Neuronal stem cell (in vitro differentiated cells): Measurements from ENCODE around the gene JUND. TPM values are rescaled to one million over a fixed set of nuclear protein-coding genes. Genes with fewer than 3 reads are reported as not detected.
A peak's percentile ranks its signal among the peaks of the same experiment; 100 is the strongest.

Source experiments
- DNase-seq: peaks from one replicate; pipeline ENCODE4 v3.0.0-alpha.2; 2013; ENCODE audit warnings: low spot score
- H2AFZ ChIP-seq: one replicate; pipeline ENCODE4 v1.6.1; 2013; ENCODE audit warnings: mild to moderate bottlenecking, low read length, inconsistent platforms
- H2AK5ac ChIP-seq: 2 replicates; pipeline ENCODE4 v1.6.1; 2013; ENCODE audit warnings: low read depth, mild to moderate bottlenecking, inconsistent platforms, low read length, moderate library complexity, mixed read lengths
- H2BK120ac ChIP-seq: 2 replicates; pipeline ENCODE4 v1.6.1; 2013; ENCODE audit warnings: low read depth, mild to moderate bottlenecking, inconsistent platforms, low read length, moderate library complexity, mixed read lengths
- H2BK12ac ChIP-seq: one replicate; pipeline ENCODE4 v1.6.1; 2013; ENCODE audit warnings: low read length, inconsistent platforms
- H2BK15ac ChIP-seq: 2 replicates; pipeline ENCODE4 v1.6.1; 2013; ENCODE audit warnings: mild to moderate bottlenecking, low read length, inconsistent platforms, mixed read lengths
- H2BK5ac ChIP-seq: one replicate; pipeline ENCODE4 v1.6.1; 2013; ENCODE audit warnings: inconsistent platforms, mild to moderate bottlenecking, low read length, moderate library complexity
- H3K14ac ChIP-seq: one replicate; pipeline ENCODE4 v1.6.1; 2013; ENCODE audit warnings: low read length, inconsistent platforms
- H3K18ac ChIP-seq: 2 replicates; pipeline ENCODE4 v1.6.1; 2013; ENCODE audit warnings: low read length, inconsistent platforms
- H3K23ac ChIP-seq: 2 replicates; pipeline ENCODE4 v1.6.1; 2013; ENCODE audit warnings: low read depth, mild to moderate bottlenecking, mixed read lengths, low read length, inconsistent platforms; ENCODE audit not compliant: poor library complexity
- H3K27ac ChIP-seq: replicated peaks from 3 replicates; pipeline ENCODE4 v1.5.1; 2013; ENCODE audit warnings: low read length, inconsistent platforms
- H3K27me3 ChIP-seq, 3 experiments: 2 replicates each; pipeline ENCODE4 v1.6.1; 2013; ENCODE audit warnings: low read length in 3 of 3, mild to moderate bottlenecking in 2 of 3, inconsistent platforms in 1 of 3, low read depth in 1 of 3, mixed read lengths in 1 of 3, moderate library complexity in 1 of 3; ENCODE audit not compliant: control insufficient read depth in 3 of 3, insufficient read depth in 3 of 3
- H3K36me3 ChIP-seq, 2 donors: replicated peaks in 1 of 2; 2 replicates each; pipeline ENCODE4 v1.6.1; 2013; ENCODE audit warnings: low read length in 2 of 2; ENCODE audit not compliant: control insufficient read depth in 2 of 2, insufficient read depth in 2 of 2
- H3K4ac ChIP-seq: 2 replicates; pipeline ENCODE4 v1.6.1; 2013; ENCODE audit warnings: inconsistent platforms, mild to moderate bottlenecking, low read length, moderate library complexity
- H3K4me1 ChIP-seq, 2 donors: 1 replicate in 1 of 2; 2 replicates in 1 of 2; pipeline ENCODE4 v1.6.1; 2013; ENCODE audit warnings: low read length in 2 of 2, low read depth in 1 of 2; ENCODE audit not compliant: control insufficient read depth in 2 of 2, insufficient read depth in 1 of 2
- H3K4me2 ChIP-seq: one replicate; pipeline ENCODE4 v1.6.1; 2013; ENCODE audit warnings: mild to moderate bottlenecking, low read length, inconsistent platforms; ENCODE audit not compliant: insufficient read depth, poor library complexity, severe bottlenecking
- H3K4me3 ChIP-seq, 2 donors: 2 replicates each; pipeline ENCODE4 v1.5.1; 2013; ENCODE audit warnings: low read length in 2 of 2, mild to moderate bottlenecking in 2 of 2, inconsistent platforms in 1 of 2, moderate library complexity in 1 of 2
- H3K79me1 ChIP-seq: one replicate; pipeline ENCODE4 v1.6.1; 2013; ENCODE audit warnings: low read depth, mild to moderate bottlenecking, inconsistent platforms, low read length, moderate library complexity
- H3K9ac ChIP-seq: one replicate; pipeline ENCODE4 v1.6.1; 2013; ENCODE audit warnings: mild to moderate bottlenecking, low read depth, low read length, inconsistent platforms; ENCODE audit not compliant: poor library complexity
- H3K9me3 ChIP-seq, 2 donors: replicated peaks in 1 of 2; 2 replicates each; pipeline versions ENCODE3 to v1.6.1; 2013; ENCODE audit warnings: low read length in 2 of 2, mild to moderate bottlenecking in 2 of 2, inconsistent platforms in 1 of 2, low read depth in 1 of 2, mixed read lengths in 1 of 2, moderate library complexity in 1 of 2; ENCODE audit not compliant: control insufficient read depth in 2 of 2, insufficient read depth in 1 of 2
- H4K8ac ChIP-seq: one replicate; pipeline ENCODE4 v1.6.1; 2013; ENCODE audit warnings: low read depth, mild to moderate bottlenecking, inconsistent platforms, low read length, moderate library complexity
- H4K91ac ChIP-seq: one replicate; pipeline ENCODE4 v1.6.1; 2013; ENCODE audit warnings: low read length, low read depth, mild to moderate bottlenecking, inconsistent platforms; ENCODE audit not compliant: poor library complexity
- WGBS, 2 donors: extraction: QIAGEN DNeasy Blood & Tissue Kit; methylation state at CpG; one replicate each; pipeline ENCODE4 v1.1.7; 2013; ENCODE audit warnings: missing lambda C conversion rate in 2 of 2, mixed read lengths in 1 of 2; ENCODE audit not compliant: insufficient read length in 2 of 2, insufficient replicate concordance in 1 of 2; ENCODE audit errors: extremely low coverage in 2 of 2; 5-methylcytosine and 5-hydroxymethylcytosine counted together
- small RNA-seq: library from polyadenylated mRNA; stranded (forward); fragments of <200 nt; extraction: miRNeasy Mini kit (QIAGEN cat#:217004); gene quantifications from one replicate; pipeline ENCODE3, GENCODE V24; 2013; ENCODE audit not compliant: insufficient read depth

JUND gene

DNA sequence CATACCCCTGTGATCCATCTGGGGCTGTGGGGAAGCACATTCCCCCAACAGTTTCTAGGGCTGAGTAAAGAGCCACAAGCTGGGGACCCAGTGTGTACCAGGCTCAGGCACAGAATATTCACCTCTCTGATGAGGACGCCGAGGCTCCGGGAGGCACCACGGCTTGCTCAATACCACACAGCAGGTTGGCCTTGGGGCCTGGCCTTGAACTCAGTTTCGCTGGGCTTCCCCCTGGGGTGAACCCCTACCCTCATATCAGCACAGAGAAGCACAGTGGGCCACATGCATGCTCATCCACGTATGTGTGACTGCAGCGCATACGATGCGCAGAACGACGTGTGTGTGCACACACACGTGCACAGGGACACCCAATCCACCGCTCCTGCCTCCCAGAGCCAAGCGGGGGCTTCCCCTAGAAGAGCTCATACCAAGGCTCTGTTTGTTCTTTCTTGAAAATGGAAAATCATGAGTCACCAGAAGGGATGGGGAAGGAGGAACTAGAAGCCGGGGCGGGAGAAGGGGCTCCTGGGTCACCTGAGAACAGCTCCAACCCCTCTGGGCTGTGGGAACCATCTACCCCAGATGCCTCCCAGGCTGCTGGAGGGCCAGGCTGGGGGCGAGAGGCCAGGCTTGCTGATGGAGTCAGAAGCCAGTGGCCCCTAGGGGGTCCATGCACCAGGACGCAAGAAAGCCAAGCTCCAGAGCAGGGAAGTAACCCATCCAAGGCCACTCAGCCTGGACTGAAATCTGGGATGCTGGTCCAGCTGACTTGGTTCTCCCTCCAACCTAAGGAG lies 50.3 kb downstream of the JUND start:
- H3K79me1 ChIP-seq = peaks cover 3% of the 10 kb centered on the region
- no peak overlapping the region for H3K23ac ChIP-seq
- WGBS, 2 donors = no CpG with 5 or more reads among the region's 18 CpGs
- no peak overlapping the region for H2BK120ac ChIP-seq
- no peak overlapping the region for H4K8ac ChIP-seq
- H2BK12ac ChIP-seq = no peak overlapping the region
- no peak overlapping the region for H3K14ac ChIP-seq
- H3K27ac ChIP-seq = no peak overlapping the region
- H4K91ac ChIP-seq = no peak overlapping the region
- H3K4me3 ChIP-seq = no peak overlapping the region
- no peak overlapping the region for H2AK5ac ChIP-seq
- H3K4me1 ChIP-seq = peaks cover 4 to 6% of the 10 kb centered on the region in 2 donors
- H2BK15ac ChIP-seq = no peak overlapping the region
- no peak overlapping the region for H3K18ac ChIP-seq
- H3K9ac ChIP-seq = peak overlapping the region; percentile 14
- H3K36me3 ChIP-seq = no peaks in the 10 kb centered on the region
- no peak for DNase-seq
- peaks cover 0 to 4% of the 10 kb centered on the region in 2 donors for H3K9me3 ChIP-seq
- no peak overlapping the region for H2BK5ac ChIP-seq
- H2AFZ ChIP-seq = no peak overlapping the region
- peaks cover 0 to 26% (median 21%) of the 10 kb centered on the region in 3 experiments for H3K27me3 ChIP-seq
- no peak overlapping the region for H3K4ac ChIP-seq
- H3K4me2 ChIP-seq = no peak overlapping the region

- Histone ChIP-seq H3K18ac (no peak overlapping the region), H2AFZ (no peak overlapping the region), H3K9ac (no peak overlapping the region), H2BK5ac (no peak overlapping the region), H3K79me1 (peaks cover 3% of the 10 kb centered on the region), H3K36me3 (no peaks in the 10 kb centered on the region), H3K4ac (no peak overlapping the region), H3K4me3 (no peak overlapping the region), H3K23ac (no peak overlapping the region), H2AK5ac (no peak overlapping the region), H2BK15ac (no peak overlapping the region), H3K14ac (no peak overlapping the region), H3K4me2 (no peak overlapping the region), H2BK120ac (no peak overlapping the region), H4K91ac (no peak overlapping the region), H3K4me1 (peaks cover 6 to 17% of the 10 kb centered on the region in 2 donors), H2BK12ac (no peak overlapping the region), H4K8ac (no peak overlapping the region), H3K9me3 (peaks cover 0 to 6% of the 10 kb centered on the region in 2 donors), H3K27me3 (peaks cover 8 to 38% (median 33%) of the 10 kb centered on the region in 3 experiments), H3K27ac (no peak overlapping the region)
- DNase-seq = no peak
- WGBS, 2 donors = no CpG with 5 or more reads among the region's 4 CpGs
These were observed 51.5 kb downstream of the JUND start for GRCh38 chr19:18229915-18230314.

Small RNAs within 50 kb of the gene (small RNA-seq; reads per million reads assigned to genes)
- gene MIR3188 = not detected
- gene RPL39P38 = not detected
